A549 (cell line): Measurements from ENCODE around the gene TALDO1. TPM values are rescaled to one million over a fixed set of nuclear protein-coding genes. Genes with fewer than 3 reads are reported as not detected.

Experiments
- ATAC-seq, 2 experiments: fragments of 200-7000 bp in 1 of 2; fragments of >200 bp in 1 of 2; cut with Nextera tagmentation in 1 of 2; cut with Tn5 transposase in 1 of 2; 3 replicates each; pipeline versions ENCODE4 v1.8.0 to v1.9.1; 2018 to 2020; ENCODE audit warnings: mild to moderate bottlenecking in 1 of 2, moderate library complexity in 1 of 2
- CTCF ChIA-PET: fragments of 300-600 bp; sonication (Branson Sonifier 250); formaldehyde crosslinking; extraction: SDS; loops from one replicate; lab custom pipeline; 2021; ENCODE audit warnings: antibody characterized with exemption, inconsistent platforms; lab: Yijun Ruan, JAX
- POLR2A ChIA-PET: fragments of 350-600 bp; formaldehyde crosslinking; extraction: SDS; loops from one replicate; lab custom pipeline; 2021; ENCODE audit warnings: antibody characterized with exemption, inconsistent platforms; lab: Yijun Ruan, JAX
- DNase-seq, 2 experiments: peaks; one replicate each; pipeline versions ENCODE4 v3.0.0 to v3.0.0-alpha.2; 2011 to 2016; ENCODE audit warnings: low read depth in 1 of 2, low spot score in 1 of 2
- FAIRE-seq: peaks from 2 replicates; lab custom pipeline; 2011; peaks lifted over from hg19 to GRCh38; lab: Jason Lieb, UNC
- H3K27ac ChIP-seq, 2 experiments: fragments of >200 bp; sonication (Bioruptor Twin); formaldehyde crosslinking; 3 replicates each; pipeline ENCODE4 v1.5.1; 2016 to 2017
- H3K4me1 ChIP-seq: fragments of >200 bp; sonication (Bioruptor Twin); formaldehyde crosslinking; 3 replicates; pipeline ENCODE4 v1.6.1; 2016
- H3K4me2 ChIP-seq: fragments of >200 bp; sonication (Bioruptor Twin); formaldehyde crosslinking; 3 replicates; pipeline ENCODE4 v1.6.1; 2016
- H3K4me3 ChIP-seq: fragments of >200 bp; sonication (Bioruptor Twin); formaldehyde crosslinking; 3 replicates; pipeline ENCODE4 v1.5.1; 2016
- H3K9me3 ChIP-seq: fragments of >200 bp; sonication (Bioruptor Twin); formaldehyde crosslinking; 3 replicates; pipeline ENCODE4 v1.6.1; 2016
- EHF ChIP-seq: fragments of 250-450 bp; sonication (Bioruptor Pico); IDR thresholded peaks from 2 replicates; pipeline ENCODE4 v1.5.0; 2020; ENCODE audit warnings: mild to moderate bottlenecking
- ESRRA ChIP-seq: fragments of 150-350 bp; IDR thresholded peaks from 2 replicates; pipeline ENCODE4 v1.6.1; 2014; ENCODE audit warnings: mild to moderate bottlenecking, low read length, borderline replicate concordance
- HDAC2 ChIP-seq: fragments of 200-600 bp; sonication (generic); IDR thresholded peaks from 2 replicates; pipeline ENCODE4 v1.6.1; 2016
- HES2 ChIP-seq: fragments of >200 bp; sonication (Bioruptor Twin); formaldehyde crosslinking; IDR thresholded peaks from 2 replicates; pipeline ENCODE4 v1.6.1; 2016
- HEYL ChIP-seq: fragments of 250-450 bp; sonication (Bioruptor Pico); IDR thresholded peaks from 2 replicates; pipeline ENCODE4 v1.8.0; 2021; ENCODE audit warnings: mild to moderate bottlenecking, moderate library complexity
- HMGXB4 ChIP-seq: fragments of 250-450 bp; sonication (Bioruptor Pico); IDR thresholded peaks from 2 replicates; pipeline ENCODE4 v1.5.0; 2021; ENCODE audit warnings: mild to moderate bottlenecking, moderate library complexity, borderline replicate concordance
- HOXA7 ChIP-seq: fragments of 250-450 bp; sonication (Bioruptor Pico); IDR thresholded peaks from 2 replicates; pipeline ENCODE4 v1.5.0; 2020; ENCODE audit warnings: mild to moderate bottlenecking, moderate library complexity
- HOXB13 ChIP-seq: fragments of 250-450 bp; sonication (Bioruptor Pico); IDR thresholded peaks from 2 replicates; pipeline ENCODE4 v1.5.0; 2020; ENCODE audit warnings: low read depth, mild to moderate bottlenecking, moderate library complexity
- HOXB5 ChIP-seq: fragments of 250-450 bp; sonication (Bioruptor Pico); IDR thresholded peaks from 2 replicates; pipeline ENCODE4 v1.5.0; 2020; ENCODE audit warnings: mild to moderate bottlenecking, moderate library complexity
- JUN ChIP-seq, 2 experiments: fragments of >200 bp; sonication (Bioruptor Twin); formaldehyde crosslinking; IDR thresholded peaks; 2 replicates in 1 of 2; 3 replicates in 1 of 2; pipeline ENCODE4 v1.6.1; 2016 to 2017
- KDM5A ChIP-seq: fragments of 200-600 bp; sonication (generic); IDR thresholded peaks from 2 replicates; pipeline ENCODE4 v1.6.1; 2016; ENCODE audit warnings: antibody characterized with exemption, mild to moderate bottlenecking
- MYC ChIP-seq: IDR thresholded peaks from 2 replicates; pipeline ENCODE4 v1.6.1; 2012; ENCODE audit warnings: mild to moderate bottlenecking, inconsistent platforms, low read length, improper control_type of control experiment, borderline replicate concordance
- NR3C1 ChIP-seq: fragments of >200 bp; sonication (Bioruptor Twin); formaldehyde crosslinking; IDR thresholded peaks from 3 replicates; pipeline ENCODE4 v1.6.1; 2017
- PHF8 ChIP-seq: fragments of 200-600 bp; sonication (generic); IDR thresholded peaks from 2 replicates; pipeline ENCODE4 v1.6.1; 2016; ENCODE audit warnings: low read depth, mild to moderate bottlenecking, antibody characterized with exemption, moderate library complexity, borderline replicate concordance
- POLR2A ChIP-seq: IDR thresholded peaks from 2 replicates; pipeline ENCODE4 v1.6.1; 2012; ENCODE audit warnings: mild to moderate bottlenecking, low read length
- POLR2AphosphoS2 ChIP-seq: conservative IDR thresholded peaks from 2 replicates; pipeline ENCODE4 v1.6.1; 2012; ENCODE audit warnings: low read length, improper control_type of control experiment, inconsistent platforms
- RAD21 ChIP-seq, 2 experiments: fragments of >200 bp in 1 of 2; sonication (Bioruptor Twin) in 1 of 2; formaldehyde crosslinking in 1 of 2; IDR thresholded peaks in 1 of 2; conservative IDR thresholded peaks in 1 of 2; 2 replicates in 1 of 2; 3 replicates in 1 of 2; pipeline ENCODE4 v1.6.1; 2012 to 2018; ENCODE audit warnings: inconsistent platforms in 1 of 2
- RFX5 ChIP-seq: fragments of 450-650 bp; IDR thresholded peaks from 2 replicates; pipeline ENCODE4 v1.7.1; 2014; ENCODE audit warnings: antibody characterized with exemption, mild to moderate bottlenecking, moderate library complexity
- SMC3 ChIP-seq: fragments of >200 bp; sonication (Bioruptor Twin); formaldehyde crosslinking; IDR thresholded peaks from 3 replicates; pipeline ENCODE4 v1.6.1; 2018; ENCODE audit warnings: inconsistent platforms
- TFCP2L1 ChIP-seq: fragments of 250-450 bp; sonication (Bioruptor Pico); IDR thresholded peaks from 2 replicates; pipeline ENCODE4 v1.5.0; 2021; ENCODE audit warnings: mild to moderate bottlenecking
- USF2 ChIP-seq: fragments of 450-650 bp; IDR thresholded peaks from 2 replicates; pipeline ENCODE4 v1.6.1; 2014; ENCODE audit warnings: antibody characterized with exemption
- ZNF302 ChIP-seq: fragments of 250-450 bp; sonication (Bioruptor Pico); IDR thresholded peaks from 2 replicates; pipeline ENCODE4 v1.9.0; 2021; ENCODE audit warnings: inconsistent platforms, mild to moderate bottlenecking, moderate library complexity
- ZSCAN20 ChIP-seq: fragments of 250-450 bp; sonication (Bioruptor Pico); IDR thresholded peaks from 2 replicates; pipeline ENCODE4 v1.8.0; 2022; ENCODE audit warnings: mild to moderate bottlenecking, moderate library complexity
- WGBS: methylation state at CpG from one replicate; pipeline ENCODE4 v1.1.6; 2017; ENCODE audit errors: missing lambda C conversion rate; 5-methylcytosine and 5-hydroxymethylcytosine counted together
- polyA plus RNA-seq, 4 experiments: library from polyadenylated mRNA; depleted of rRNA in 3 of 4; stranded (reverse); fragments of >200 nt; fragmentation: RNase III in 1 of 4; extraction: RNeasy Plus Mini Kit Qiagen cat#74134 plus additional on column Dnase treatment in 1 of 4; gene quantifications; 2 replicates in 3 of 4; 3 replicates in 1 of 4; pipeline ENCODE4 v1.2.3, GENCODE V29; 2011 to 2017
- TF ChIP-seq, protein P1 (sequence below): IDR thresholded peaks from 2 replicates; pipeline ENCODE4 v1.6.1; 2012; ENCODE audit warnings: low read depth, borderline replicate concordance
- TF ChIP-seq, protein P2 (sequence below): fragments of 200-600 bp; sonication (generic); IDR thresholded peaks from 2 replicates; pipeline ENCODE4 v1.6.1; 2016; ENCODE audit warnings: antibody characterized with exemption, mild to moderate bottlenecking, moderate library complexity

TALDO1 gene
- polyA plus RNA-seq, 2 of the 4 experiments (the other 2 are of a cell fraction) = 287 to 391 TPM

DNA sequence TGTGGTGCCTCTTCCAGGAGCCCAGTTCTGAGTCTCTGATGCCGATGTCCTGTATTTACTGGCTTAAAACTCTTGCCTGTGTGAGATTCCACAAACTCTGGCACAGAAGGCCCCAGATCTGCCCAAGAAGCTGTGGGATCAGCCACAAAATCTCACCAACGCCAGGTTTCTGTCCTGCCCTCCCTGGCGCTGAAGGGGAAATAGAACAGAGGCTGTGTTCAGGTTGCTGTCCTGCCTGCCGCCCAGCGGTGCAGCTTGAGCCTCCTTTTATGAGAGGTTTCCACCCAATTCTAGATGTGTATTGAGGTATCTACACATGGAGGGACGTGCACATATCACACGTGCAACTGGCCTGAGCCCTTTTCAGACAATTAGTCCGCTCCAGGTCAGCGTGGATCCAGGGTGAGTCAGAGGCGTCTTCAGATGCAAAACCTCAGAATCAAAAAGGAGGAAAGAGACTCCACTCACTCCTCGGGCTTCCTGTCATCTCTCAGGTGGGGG is 49.4 kb upstream of the TALDO1 start:
- no peak for ATAC-seq
- no peak overlapping the region for H3K4me3 ChIP-seq
- WGBS = 82% methylated on average over 11 of the region's 11 CpGs

GRCh38 chr11:698493-699115 is 48.7 kb upstream of the TALDO1 start:
- no peaks in the 10 kb centered on the region for H3K9me3 ChIP-seq
- peaks cover 40% of the 10 kb centered on the region for H3K4me1 ChIP-seq
- DNase-seq = no peak
- WGBS = 86% methylated on average over 16 of the region's 17 CpGs
- H3K4me3 ChIP-seq = no peak overlapping the region
- POLR2A ChIA-PET = no interaction called here
- H3K4me2 ChIP-seq = no peak overlapping the region
- TF ChIP-seq KDM5A (no peak), ZNF302 (CRISPR knock-in tag) (no peak), RAD21 (conservative IDR thresholded peaks at IDR 0.05 in 1 of 2, IDR thresholded peaks at IDR 0.05 in 1 of 2) (no peak), HEYL (CRISPR knock-in tag) (no peak), JUN (IDR thresholded peaks at IDR 0.05) (no peak), HOXB13 (CRISPR knock-in tag) (no peak), TFCP2L1 (no peak), NR3C1 (no peak), USF2 (no peak), HES2 (no peak), ZSCAN20 (CRISPR knock-in tag) (no peak)
- TF ChIP-seq, protein P1, sequence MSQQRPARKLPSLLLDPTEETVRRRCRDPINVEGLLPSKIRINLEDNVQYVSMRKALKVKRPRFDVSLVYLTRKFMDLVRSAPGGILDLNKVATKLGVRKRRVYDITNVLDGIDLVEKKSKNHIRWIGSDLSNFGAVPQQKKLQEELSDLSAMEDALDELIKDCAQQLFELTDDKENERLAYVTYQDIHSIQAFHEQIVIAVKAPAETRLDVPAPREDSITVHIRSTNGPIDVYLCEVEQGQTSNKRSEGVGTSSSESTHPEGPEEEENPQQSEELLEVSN = no peak
- ATAC-seq = no peak
- CTCF ChIA-PET = interaction anchor here (0.7 to 26.0 kb wide), 3 partner anchors 14 to 67 kb away, joined by 3 to 599 read pairs (median 7); no protein-coding TSS in a partner anchor
- no peak for FAIRE-seq
- peak overlapping the region in 1 of 2 experiments; percentile 28; a peak in 1 of 6 replicates for H3K27ac ChIP-seq

More for the DNA sequence above, 49.4 kb upstream of the TALDO1 start:
- H3K4me2 ChIP-seq = no peak overlapping the region
- DNase-seq (no peak), FAIRE-seq (no peak)
- no peaks in the 10 kb centered on the region for H3K9me3 ChIP-seq
- ChIA-PET CTCF (interaction anchor here (0.7 to 26.0 kb wide), 8 partner anchors 9 to 68 kb away, joined by 3 to 599 read pairs (median 8); partner anchors contain the start of gene EPS8L2), POLR2A (interaction anchor here (2.9 kb wide), 1 partner anchor 8 kb away, joined by 41 read pairs; the partner anchor contains the start of gene EPS8L2)
- H3K27ac ChIP-seq = peak overlapping the region in 1 of 2 experiments; percentile 95; a peak in 3 of 6 replicates
- TF ChIP-seq ZNF302 (CRISPR knock-in tag) (no peak), HOXA7 (no peak), HMGXB4 (CRISPR knock-in tag) (no peak), HDAC2 (no peak), MYC (no peak), POLR2AphosphoS2 (no peak), HOXB13 (CRISPR knock-in tag) (no peak), EHF (CRISPR knock-in tag) (no peak), POLR2A (no peak), SMC3 (no peak), ESRRA (no peak), HOXB5 (CRISPR knock-in tag) (no peak), PHF8 (no peak), RFX5 (no peak)
- TF ChIP-seq, protein P1 = no peak
- TF ChIP-seq, protein P2, sequence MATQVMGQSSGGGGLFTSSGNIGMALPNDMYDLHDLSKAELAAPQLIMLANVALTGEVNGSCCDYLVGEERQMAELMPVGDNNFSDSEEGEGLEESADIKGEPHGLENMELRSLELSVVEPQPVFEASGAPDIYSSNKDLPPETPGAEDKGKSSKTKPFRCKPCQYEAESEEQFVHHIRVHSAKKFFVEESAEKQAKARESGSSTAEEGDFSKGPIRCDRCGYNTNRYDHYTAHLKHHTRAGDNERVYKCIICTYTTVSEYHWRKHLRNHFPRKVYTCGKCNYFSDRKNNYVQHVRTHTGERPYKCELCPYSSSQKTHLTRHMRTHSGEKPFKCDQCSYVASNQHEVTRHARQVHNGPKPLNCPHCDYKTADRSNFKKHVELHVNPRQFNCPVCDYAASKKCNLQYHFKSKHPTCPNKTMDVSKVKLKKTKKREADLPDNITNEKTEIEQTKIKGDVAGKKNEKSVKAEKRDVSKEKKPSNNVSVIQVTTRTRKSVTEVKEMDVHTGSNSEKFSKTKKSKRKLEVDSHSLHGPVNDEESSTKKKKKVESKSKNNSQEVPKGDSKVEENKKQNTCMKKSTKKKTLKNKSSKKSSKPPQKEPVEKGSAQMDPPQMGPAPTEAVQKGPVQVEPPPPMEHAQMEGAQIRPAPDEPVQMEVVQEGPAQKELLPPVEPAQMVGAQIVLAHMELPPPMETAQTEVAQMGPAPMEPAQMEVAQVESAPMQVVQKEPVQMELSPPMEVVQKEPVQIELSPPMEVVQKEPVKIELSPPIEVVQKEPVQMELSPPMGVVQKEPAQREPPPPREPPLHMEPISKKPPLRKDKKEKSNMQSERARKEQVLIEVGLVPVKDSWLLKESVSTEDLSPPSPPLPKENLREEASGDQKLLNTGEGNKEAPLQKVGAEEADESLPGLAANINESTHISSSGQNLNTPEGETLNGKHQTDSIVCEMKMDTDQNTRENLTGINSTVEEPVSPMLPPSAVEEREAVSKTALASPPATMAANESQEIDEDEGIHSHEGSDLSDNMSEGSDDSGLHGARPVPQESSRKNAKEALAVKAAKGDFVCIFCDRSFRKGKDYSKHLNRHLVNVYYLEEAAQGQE = no peak
- peaks cover 42% of the 10 kb centered on the region for H3K4me1 ChIP-seq
